K562 (cell line): ENCODE results near the gene ERMN. TPM values are rescaled to one million over a fixed set of nuclear protein-coding genes. Genes with fewer than 3 reads are reported as not detected.
"Not testable (repeated sequence)": the region's sequence is repeated elsewhere in the genome, so short reads cannot be mapped to it uniquely, and the experiment has no call there.

ENCODE experiments used
- ATAC-seq: fragments of 200-7000 bp; cut with Tn5 transposase; 3 replicates; pipeline ENCODE4 v1.9.1; 2020; ENCODE audit warnings: moderate library complexity
- BruUV-seq: library from RNA; stranded (reverse); fragments of 400-500 nt; replicated peaks from 2 replicates; lab custom pipeline; 2021; lab: Mats Ljungman, UMichigan
- CTCF ChIA-PET: fragments of 300-600 bp; formaldehyde crosslinking; extraction: SDS; loops from one replicate; lab custom pipeline; 2021; ENCODE audit warnings: low intra/inter-chr PET ratio; lab: Yijun Ruan, JAX
- POLR2A ChIA-PET: fragments of 300-600, 350-650 bp; sonication (Branson Sonifier 250); formaldehyde crosslinking; extraction: SDS; loops from one replicate; lab custom pipeline; 2021; ENCODE audit warnings: antibody characterized with exemption, inconsistent platforms; lab: Yijun Ruan, JAX
- DNase-seq, 4 experiments: peaks; one replicate each; pipeline versions ENCODE4 v3.0.0 to v3.0.0-alpha.2; 2011 to 2018; ENCODE audit warnings: low spot score in 3 of 4, mixed read lengths in 3 of 4; ENCODE audit errors: extremely low read depth in 1 of 4
- FAIRE-seq: peaks from 2 replicates; lab custom pipeline; 2011; peaks lifted over from hg19 to GRCh38; lab: Jason Lieb, UNC
- H2AFZ ChIP-seq: 2 replicates; pipeline ENCODE4 v1.6.0; 2011; ENCODE audit warnings: low read depth, low read length, control low read depth, inconsistent platforms
- H3K27ac ChIP-seq: fragments of 200-600 bp; 3 replicates; pipeline ENCODE4 v1.8.0; 2011; ENCODE audit warnings: low read depth, mild to moderate bottlenecking, control low read depth, inconsistent platforms, low read length, moderate library complexity, mixed read lengths; ENCODE audit errors: extremely low read depth
- H3K27me3 ChIP-seq, 2 experiments: fragments of 300-600 bp in 1 of 2; 2 replicates in 1 of 2; 3 replicates in 1 of 2; pipeline versions ENCODE4 v1.6.0 to v1.8.0; 2011; ENCODE audit warnings: inconsistent platforms in 2 of 2, low read length in 2 of 2, mild to moderate bottlenecking in 1 of 2, mixed read lengths in 1 of 2, moderate library complexity in 1 of 2; ENCODE audit not compliant: control insufficient read depth in 2 of 2, insufficient read depth in 2 of 2
- H3K36me3 ChIP-seq: fragments of 300-600 bp; 3 replicates; pipeline ENCODE4 v1.8.0; 2011; ENCODE audit warnings: mild to moderate bottlenecking, low read length, inconsistent platforms; ENCODE audit not compliant: control insufficient read depth, insufficient read depth
- H3K4me1 ChIP-seq, 2 experiments: fragments of 200-600 bp in 1 of 2; replicated peaks in 1 of 2; 2 replicates in 1 of 2; 3 replicates in 1 of 2; pipeline versions ENCODE4 v1.5.1 to v1.8.0; 2011; ENCODE audit warnings: inconsistent platforms in 2 of 2, low read length in 2 of 2, mild to moderate bottlenecking in 1 of 2, mixed read lengths in 1 of 2, moderate library complexity in 1 of 2; ENCODE audit not compliant: control insufficient read depth in 2 of 2, insufficient read depth in 2 of 2
- H3K4me2 ChIP-seq: 2 replicates; pipeline ENCODE4 v1.6.1; 2011; ENCODE audit warnings: low read length, control low read depth, inconsistent platforms, mixed read lengths; ENCODE audit not compliant: insufficient read depth
- H3K4me3 ChIP-seq: fragments of 200-600 bp; sonication (generic), shearing (Covaris generic); 2 replicates; pipeline ENCODE4 v1.5.1; 2016; ENCODE audit warnings: control low read depth, inconsistent platforms
- H3K79me2 ChIP-seq: fragments of 200-600 bp; 3 replicates; pipeline ENCODE4 v1.8.0; 2011; ENCODE audit warnings: low read length, inconsistent platforms; ENCODE audit not compliant: control insufficient read depth, insufficient read depth
- H3K9ac ChIP-seq, 2 experiments: 2 replicates each; pipeline versions ENCODE4 v1.6.0 to v1.6.1; 2011; ENCODE audit warnings: low read depth in 2 of 2, low read length in 2 of 2, control low read depth in 1 of 2, inconsistent platforms in 1 of 2, mild to moderate bottlenecking in 1 of 2, mixed read lengths in 1 of 2; ENCODE audit not compliant: insufficient read depth in 1 of 2
- H3K9me1 ChIP-seq: one replicate; pipeline ENCODE4 v1.6.0; 2011; ENCODE audit warnings: inconsistent platforms, mild to moderate bottlenecking, low read length, moderate library complexity; ENCODE audit not compliant: control insufficient read depth, insufficient read depth
- H3K9me3 ChIP-seq: replicated peaks from 2 replicates; pipeline ENCODE4 v1.5.1; 2011; ENCODE audit warnings: low read depth, low read length, inconsistent platforms; ENCODE audit not compliant: control insufficient read depth, insufficient read depth
- H4K20me1 ChIP-seq: replicated peaks from 2 replicates; pipeline ENCODE4 v1.6.1; 2011; ENCODE audit warnings: low read length, inconsistent platforms, mixed read lengths; ENCODE audit not compliant: control insufficient read depth, insufficient read depth
- CEBPB ChIP-seq: fragments of 450-650 bp; IDR thresholded peaks from 2 replicates; pipeline ENCODE4 v1.6.1; 2016; ENCODE audit warnings: missing genetic modification characterization, missing compliant biosample characterization
- CEBPG ChIP-seq, 3 experiments: fragments of 200-800 bp in 1 of 3; sonication (Bioruptor generic) in 1 of 3; sonication (generic) in 1 of 3; formaldehyde crosslinking in 1 of 3; IDR thresholded peaks in 2 of 3; conservative IDR thresholded peaks in 1 of 3; 2 replicates each; pipeline versions ENCODE4 v1.6.1 to v1.8.0; 2016 to 2022; ENCODE audit warnings: missing compliant biosample characterization in 2 of 3, missing genetic modification characterization in 2 of 3, mild to moderate bottlenecking in 1 of 3, missing genetic modification reagents in 1 of 3
- EHMT2 ChIP-seq: fragments of 450-650 bp; IDR thresholded peaks from 2 replicates; pipeline ENCODE4 v1.6.1; 2018; ENCODE audit warnings: antibody characterized with exemption
- ETS2 ChIP-seq: IDR thresholded peaks from 2 replicates; pipeline ENCODE4 v1.6.1; 2016; ENCODE audit warnings: borderline replicate concordance, missing genetic modification characterization, mild to moderate bottlenecking, moderate library complexity, missing compliant biosample characterization; ENCODE audit not compliant: poor library complexity, severe bottlenecking
- JUN ChIP-seq, 2 experiments: sonication (generic) in 1 of 2; formaldehyde crosslinking in 1 of 2; IDR thresholded peaks; 2 replicates each; pipeline versions ENCODE4 v1.6.1 to v1.8.0; 2012 to 2022; ENCODE audit warnings: borderline replicate concordance in 2 of 2, mild to moderate bottlenecking in 2 of 2, improper control_type of control experiment in 1 of 2, low read depth in 1 of 2, low read length in 1 of 2, missing genetic modification reagents in 1 of 2
- KAT7 ChIP-seq: sonication (generic); formaldehyde crosslinking; IDR thresholded peaks from 2 replicates; pipeline ENCODE4 v1.8.0; 2022; ENCODE audit warnings: missing genetic modification reagents, mild to moderate bottlenecking, borderline replicate concordance
- NFRKB ChIP-seq: fragments of 450-650 bp; IDR thresholded peaks from 2 replicates; pipeline ENCODE4 v1.6.1; 2016; ENCODE audit warnings: low read depth
- TRIM28 ChIP-seq: fragments of 450-650 bp; IDR thresholded peaks from 2 replicates; pipeline ENCODE4 v1.6.1; 2017
- YY1 ChIP-seq, 3 experiments: IDR thresholded peaks; 2 replicates each; pipeline ENCODE4 v1.6.1; 2011; ENCODE audit warnings: low read length in 2 of 3, mild to moderate bottlenecking in 2 of 3, moderate library complexity in 2 of 3, borderline replicate concordance in 1 of 3, control low read depth in 1 of 3, low read depth in 1 of 3; ENCODE audit not compliant: insufficient read depth in 3 of 3, insufficient replicate concordance in 2 of 3, control insufficient read depth in 1 of 3, insufficient read length in 1 of 3; ENCODE audit errors: extremely low read depth in 1 of 3
- ZNF174 ChIP-seq: fragments of 250-450 bp; sonication (Bioruptor Pico); IDR thresholded peaks from 2 replicates; pipeline ENCODE4 v1.4.0; 2020; ENCODE audit warnings: mild to moderate bottlenecking
- WGBS: fragments of 100-300 bp; shearing (Covaris generic); methylation state at CpG from one replicate; pipeline ENCODE4 v1.1.6; 2016; ENCODE audit warnings: low coverage, mixed read lengths; ENCODE audit not compliant: insufficient coverage; ENCODE audit errors: missing lambda C conversion rate; 5-methylcytosine and 5-hydroxymethylcytosine counted together
- in situ Hi-C: fragments of 300-500 bp; cut with MboI; formaldehyde crosslinking; loops from 4 replicates; pipeline ENCODE4 v1.15.0; 2018; ENCODE audit warnings: inconsistent platforms, mixed read lengths
- intact Hi-C: fragments of 100-400 bp; cut with micrococcal nuclease; formaldehyde crosslinking; loops from 2 replicates; pipeline ENCODE4 v1.14.2; 2022
- polyA plus RNA-seq, 8 experiments: library from polyadenylated mRNA; depleted of rRNA in 4 of 8; stranded (reverse) in 5 of 8; unstranded in 3 of 8; fragments of >200 nt; fragmentation: Nextera tagmentation in 2 of 8; fragmentation: Illumina TruSeq in 1 of 8; extraction: Ambion mirVana in 2 of 8; extraction: Trizol in 1 of 8; gene quantifications; 2 replicates each; pipeline versions ENCODE4 v1.2.1 to v1.2.3, GENCODE V29; 2011 to 2014; ENCODE audit warnings: inconsistent platforms in 1 of 8, missing spikeins in 1 of 8
- total RNA-seq, 7 experiments: library from RNA; depleted of rRNA in 6 of 7; stranded (reverse); fragments of >200 nt in 6 of 7; fragmentation: Illumina TruSeq in 2 of 7; extraction: Trizol in 2 of 7; gene quantifications; 2 replicates each; pipeline versions ENCODE4 v1.2.1 to v1.2.3, GENCODE V29; 2011 to 2021; ENCODE audit warnings: low replicate concordance in 1 of 7

Gene ERMN
- total and polyA plus RNA-seq, 9 of the 15 experiments (the other 6 are each of a cell fraction or from before 2014, with no cell fraction given) = 0.03 to 0.11 (median 0.05) TPM; not detected in 3

DNA sequence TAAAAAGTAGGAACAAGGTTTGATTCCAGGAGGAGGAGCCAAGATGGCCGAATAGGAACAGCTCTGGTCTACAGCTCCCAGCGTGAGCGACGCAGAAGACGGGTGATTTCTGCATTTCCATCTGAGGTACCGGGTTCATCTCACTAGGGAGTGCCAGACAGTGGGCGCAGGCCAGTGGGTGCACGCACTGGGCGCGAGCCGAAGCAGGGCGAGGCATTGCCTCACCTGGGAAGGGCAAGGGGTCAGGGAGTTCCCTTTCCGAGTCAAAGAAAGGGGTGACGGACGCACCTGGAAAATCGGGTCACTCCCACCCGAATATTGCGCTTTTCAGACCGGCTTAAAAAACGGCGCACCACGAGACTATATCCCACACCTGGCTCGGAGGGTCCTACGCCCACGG is 42.9 kb upstream of the ERMN start:
- POLR2A ChIA-PET = interaction anchor here (0.7 kb wide), 1 partner anchor 61 kb away, joined by 4 read pairs; no protein-coding TSS in a partner anchor
- H4K20me1 ChIP-seq, H3K36me3 ChIP-seq, CTCF ChIA-PET, in situ Hi-C loops, H3K79me2 ChIP-seq, H3K9me3 ChIP-seq, H3K9me1 ChIP-seq, H3K27ac ChIP-seq, H3K4me1 ChIP-seq, intact Hi-C loops, FAIRE-seq, H3K27me3 ChIP-seq: not testable (repeated sequence)
- Histone ChIP-seq H3K9ac (peak overlapping the region in 1 of 2 experiments; percentile 13; a peak in 1 of 4 replicates), H3K4me2 (peak overlapping the region; percentile 71), H3K4me3 (peak overlapping the region; percentile 28; the same call in 1 of the 2 replicates), H2AFZ (peak overlapping the region; percentile 94)
- ATAC-seq = peak; percentile 73
- TSS peak; percentile 29 for BruUV-seq
- WGBS = 6% methylated on average over 14 of the region's 25 CpGs
- DNase-seq = peak in 1 of 4 experiments; percentile 11
- TF ChIP-seq NFRKB (0 out of 2 replicates have a peak, but pooled peaks have one; percentile 23), EHMT2 (0 out of 2 replicates have a peak, but pooled peaks have one; percentile 41), YY1 (IDR thresholded peaks at IDR 0.05; ENCODE audit: borderline replicate concordance in 1 of 3, control insufficient read depth in 1 of 3, extremely low read depth in 1 of 3, insufficient read depth in 3 of 3, insufficient read length in 1 of 3, insufficient replicate concordance in 2 of 3, low read depth in 1 of 3, low read length in 2 of 3) (peak in 1 of 3 experiments; percentile 40)

GRCh38 chr2:157367704-157368103 is 42.1 kb upstream of the ERMN start:
- WGBS = 0% methylated on average over 1 of the region's 1 CpG
- Histone ChIP-seq H3K79me2 (no peaks in the 10 kb centered on the region), H3K27me3 (no peaks in the 10 kb centered on the region), H4K20me1 (no peaks in the 10 kb centered on the region), H3K9ac (no peak overlapping the region), H3K4me2 (no peak overlapping the region), H3K9me3 (no peaks in the 10 kb centered on the region), H3K9me1 (no peaks in the 10 kb centered on the region), H3K4me1 (no peaks in the 10 kb centered on the region), H3K36me3 (no peaks in the 10 kb centered on the region), H3K27ac (no peak overlapping the region), H3K4me3 (no peak overlapping the region), H2AFZ (peak overlapping the region; percentile 94; the same call in 1 of the 2 replicates)
- ATAC-seq (no peak), FAIRE-seq (no peak), DNase-seq (no peak)
- in situ Hi-C loops = no loop called here
- BruUV-seq = no TSS peak
- ChIA-PET CTCF (interaction anchor here (0.6 kb wide), 1 partner anchor 125 kb away, joined by 3 read pairs; no protein-coding TSS in a partner anchor), POLR2A (no interaction called here)
- no peak for TF ChIP-seq ETS2
- no peak for TF ChIP-seq TRIM28
- TF ChIP-seq ZNF174 (CRISPR knock-in tag) = no peak
- TF ChIP-seq KAT7 = no peak
- TF ChIP-seq CEBPB (tag) = peak; percentile 56; the same call in 1 of the 2 replicates
- no peak for TF ChIP-seq CEBPG (CRISPR knock-in tag; IDR thresholded peaks at IDR 0.05)
- TF ChIP-seq CEBPG (tag; conservative IDR thresholded peaks at IDR 0.05 in 1 of 2, IDR thresholded peaks at IDR 0.05 in 1 of 2) = 0 out of 4 replicates have a peak, but pooled peaks of 1 of the 2 experiments have one; percentile 14
- TF ChIP-seq JUN (IDR thresholded peaks at IDR 0.05; ENCODE audit: borderline replicate concordance, low read depth, low read length) = no peak
- no peak for TF ChIP-seq JUN (CRISPR knock-in tag; IDR thresholded peaks at IDR 0.05; ENCODE audit: borderline replicate concordance)
- TF ChIP-seq, all 486 proteins: peak for 2
- intact Hi-C loops = no loop called here
